GM18519 (cell line): Measurements from ENCODE around the gene ACY1.

ENCODE experiments used
- ATAC-seq: cut with Tn5 transposase; IDR thresholded peaks from one replicate; pipeline ENCODE4 v1.9.1; 2021; ENCODE audit warnings: mild to moderate bottlenecking, moderate library complexity; ENCODE audit not compliant: unreplicated experiment, low FRiP score

The ACY1 gene

DNA sequence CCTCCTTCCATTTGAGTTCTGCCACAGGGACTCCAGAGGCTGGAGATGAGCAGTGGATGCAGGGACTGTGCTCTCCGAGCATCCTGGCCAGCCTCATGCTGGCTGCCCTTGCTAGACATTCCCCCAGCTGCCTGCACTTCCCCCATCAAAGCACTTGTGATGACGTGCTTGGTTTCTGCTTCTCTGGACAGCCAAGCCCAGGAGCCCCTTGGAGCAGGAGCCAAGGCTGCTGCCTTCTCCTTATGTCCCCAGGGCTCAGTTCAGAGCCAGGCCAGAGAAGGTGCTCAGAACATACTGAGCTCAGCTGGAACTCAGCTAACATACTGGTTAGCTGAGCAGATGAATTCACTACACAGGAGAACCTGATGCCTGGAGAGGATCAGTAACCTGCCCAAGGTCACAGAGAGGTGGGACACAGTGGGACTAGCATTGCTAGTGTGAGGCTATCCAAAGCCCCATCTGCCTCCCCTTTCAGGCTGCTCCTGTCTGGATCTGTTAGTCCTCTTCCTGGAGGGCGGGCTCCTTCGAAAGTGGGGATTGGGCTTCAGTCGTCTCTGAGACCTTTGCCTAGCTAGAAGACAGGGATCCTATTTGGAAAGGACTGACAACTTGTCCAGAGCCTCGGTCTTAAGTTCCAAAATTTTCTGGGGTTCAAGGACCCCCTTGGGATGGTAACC is 20.3 kb upstream of the ACY1 start:
- no peak for ATAC-seq

DNA sequence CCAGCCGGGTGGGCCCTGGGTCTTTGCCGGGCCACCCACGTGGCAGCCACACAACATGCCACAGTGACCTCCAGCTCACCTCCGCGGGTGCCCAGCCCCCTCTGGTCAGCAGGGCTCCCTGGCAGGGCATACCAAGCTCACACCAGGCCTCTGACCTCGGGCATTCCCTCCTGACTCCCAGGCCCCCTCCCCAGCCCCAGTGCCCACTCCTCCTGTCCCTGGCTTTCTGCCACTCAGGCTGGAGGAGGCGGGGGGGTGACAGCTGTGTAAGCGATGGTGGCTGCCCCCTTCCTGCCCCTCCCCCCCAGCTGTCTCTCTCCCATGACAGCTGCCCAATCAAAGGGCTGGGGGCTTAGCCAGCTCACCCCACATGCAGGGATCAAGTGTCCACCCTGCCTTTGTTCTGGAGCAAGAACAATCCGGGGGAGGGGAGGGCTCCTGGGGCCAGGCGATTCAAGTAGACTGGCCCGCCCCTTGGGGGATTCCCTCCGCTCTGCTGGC is 19.3 kb upstream of the ACY1 start:
- no peak for ATAC-seq

GRCh38 chr3:51964521-51964920 is 18.8 kb upstream of the ACY1 start:
- no peak for ATAC-seq

- no peak for ATAC-seq
Observed at GRCh38 chr3:51966016-51966415, 17.3 kb upstream of the ACY1 start.

GRCh38 chr3:51966486-51966885 is 16.8 kb upstream of the ACY1 start:
- ATAC-seq: no peak

GRCh38 chr3:51966922-51967383 is 16.4 kb upstream of the ACY1 start:
- ATAC-seq: no peak

DNA sequence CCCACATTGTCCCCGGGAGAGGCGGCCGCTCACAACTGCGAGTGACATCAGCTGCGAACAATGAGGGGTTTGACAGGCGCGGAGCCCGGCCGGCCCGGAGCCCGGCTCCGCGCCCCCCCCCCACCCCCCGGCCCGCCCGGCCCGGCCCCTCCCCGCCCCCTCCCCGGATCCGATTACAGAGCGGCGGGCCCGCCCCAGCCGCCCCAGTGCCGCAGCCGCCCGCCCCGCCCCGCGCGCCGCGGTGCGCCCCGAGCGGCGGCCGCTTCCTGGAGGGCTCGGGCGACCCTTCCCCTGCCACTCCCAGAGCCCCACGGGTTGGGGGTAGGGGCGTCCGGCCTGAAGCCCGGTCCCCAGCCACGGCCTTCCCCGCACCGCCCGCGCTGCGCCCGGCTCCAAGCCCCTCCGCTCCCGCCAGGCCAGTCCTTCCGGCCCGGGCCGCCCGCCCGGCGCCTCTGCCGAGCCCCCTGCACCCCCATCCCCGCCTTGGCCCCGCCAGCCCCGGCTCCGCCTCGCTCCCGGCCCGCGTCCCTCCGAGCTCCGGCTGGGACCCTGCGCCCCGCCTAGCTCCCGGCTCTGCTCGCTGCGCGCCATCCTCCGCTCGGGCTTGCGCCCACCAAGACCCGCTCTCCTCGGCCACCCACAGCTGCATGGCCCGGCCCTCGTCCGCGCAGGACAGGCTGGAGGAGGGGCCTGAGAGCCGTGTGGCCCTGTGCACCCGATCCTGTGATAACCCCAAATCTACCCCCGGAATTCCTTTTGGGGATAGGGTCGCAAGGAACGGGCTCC is 15.8 kb upstream of the ACY1 start, which contains the start of gene PCBP4:
PCBP4 (minus strand) TSS at position 71 of the 786 bp plus-strand sequence. CDS start 6,214 bp downstream, outside the sequence.
- no peak for ATAC-seq

- ATAC-seq: no peak
Observed at GRCh38 chr3:51968170-51968775, 15.1 kb upstream of the ACY1 start.

- ATAC-seq: no peak
Observed at GRCh38 chr3:51968883-51969678, 14.3 kb upstream of the ACY1 start.

DNA sequence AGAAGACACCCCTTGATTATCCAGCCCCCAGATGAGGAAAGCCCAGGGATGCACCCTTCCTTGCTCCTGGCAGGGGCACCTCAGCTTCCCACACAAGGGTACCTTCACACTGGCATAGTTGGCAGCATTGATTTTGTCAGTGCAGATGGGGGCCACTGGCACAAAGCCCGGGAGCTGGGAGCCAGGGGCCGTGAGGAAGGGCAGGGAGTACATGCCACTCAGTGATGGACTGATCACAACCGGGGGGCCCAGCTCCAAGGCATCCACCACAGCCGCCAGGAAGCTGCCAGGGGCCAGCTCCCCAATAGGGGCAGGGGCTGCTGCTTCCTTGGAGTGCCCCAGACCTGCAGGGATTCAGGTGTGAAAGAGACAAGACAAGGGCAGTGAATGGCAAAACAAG is 13.5 kb upstream of the ACY1 start:
- no peak for ATAC-seq

GRCh38 chr3:51970606-51971300 is 12.6 kb upstream of the ACY1 start:
- ATAC-seq: no peak

- no peak for ATAC-seq
Observed at GRCh38 chr3:51971350-51971749, 12.0 kb upstream of the ACY1 start.

DNA sequence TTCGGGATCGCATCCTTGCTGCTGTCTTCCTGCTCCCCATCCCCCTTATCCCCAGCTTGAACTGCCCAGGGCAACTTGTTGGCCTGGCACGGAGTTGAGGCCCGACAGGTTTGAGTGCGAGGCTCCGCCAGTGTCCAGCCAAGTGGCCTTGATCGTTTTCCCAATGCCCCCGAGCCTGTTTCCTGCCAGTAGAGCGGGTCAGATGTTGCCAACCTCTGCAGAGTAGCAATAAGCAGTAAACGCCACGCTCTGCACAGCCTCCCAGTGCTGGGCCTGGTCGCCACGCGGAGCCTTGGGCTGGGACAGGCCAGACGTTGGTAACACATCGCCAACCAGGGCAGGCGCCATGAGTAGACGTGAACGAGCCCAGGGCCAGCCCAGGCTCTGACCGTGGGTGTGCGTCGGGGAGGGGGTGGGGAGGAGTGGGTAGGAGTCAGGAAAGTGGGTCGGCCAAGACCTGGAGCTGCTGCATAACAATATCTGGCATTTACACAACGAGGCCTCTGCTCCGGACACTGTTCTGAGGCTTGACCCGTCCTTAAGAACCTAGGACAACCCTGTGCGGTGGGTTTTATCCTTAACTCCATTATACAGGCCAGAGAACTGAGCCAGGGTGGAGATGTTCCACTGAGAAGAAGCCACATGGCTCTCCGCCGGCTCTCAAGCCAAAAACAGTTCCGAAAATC is 8.9 kb upstream of the ACY1 start:
- ATAC-seq: no peak

- no peak for ATAC-seq
Observed at GRCh38 chr3:51974963-51975851, 8.1 kb upstream of the ACY1 start, which contains the start of gene ABHD14A. TSS of gene ABHD14A (plus strand) at chr3:51975064. CDS start at chr3:51975136, 72 bp downstream.

DNA sequence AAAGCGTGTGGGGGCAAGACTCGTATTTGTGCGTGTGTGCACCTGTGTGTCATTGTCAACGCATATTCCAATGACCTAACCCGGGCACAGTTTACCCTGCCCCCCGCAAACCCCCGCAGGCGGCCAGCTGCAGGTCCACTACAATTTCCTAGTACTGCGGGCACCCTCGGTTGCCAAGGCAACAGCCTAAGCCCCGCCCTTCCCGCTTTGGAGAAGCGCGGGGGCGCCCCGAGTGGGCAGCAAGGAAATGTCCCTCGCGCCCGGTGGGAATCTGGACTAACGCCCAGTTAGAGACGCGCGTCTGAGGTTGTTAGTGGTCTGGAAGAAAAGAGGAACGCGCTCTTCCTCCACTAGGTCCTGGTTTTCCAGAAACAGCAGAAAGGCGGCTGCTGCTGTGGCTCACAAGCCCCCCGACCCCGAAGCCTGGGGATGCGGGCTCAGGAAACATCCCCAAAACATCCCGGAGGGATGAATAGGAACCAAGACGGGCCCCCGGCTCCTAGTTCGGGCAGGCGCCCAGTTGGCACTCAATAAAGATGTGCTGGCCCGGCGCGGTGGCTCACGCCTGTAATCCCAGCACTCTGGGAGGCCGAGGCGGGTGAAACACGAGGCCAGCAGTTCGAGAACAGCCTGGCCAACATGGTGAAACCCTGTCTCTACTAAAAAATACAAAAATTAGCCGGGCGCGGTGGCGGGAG is 7.3 kb upstream of the ACY1 start:
- no peak for ATAC-seq

DNA sequence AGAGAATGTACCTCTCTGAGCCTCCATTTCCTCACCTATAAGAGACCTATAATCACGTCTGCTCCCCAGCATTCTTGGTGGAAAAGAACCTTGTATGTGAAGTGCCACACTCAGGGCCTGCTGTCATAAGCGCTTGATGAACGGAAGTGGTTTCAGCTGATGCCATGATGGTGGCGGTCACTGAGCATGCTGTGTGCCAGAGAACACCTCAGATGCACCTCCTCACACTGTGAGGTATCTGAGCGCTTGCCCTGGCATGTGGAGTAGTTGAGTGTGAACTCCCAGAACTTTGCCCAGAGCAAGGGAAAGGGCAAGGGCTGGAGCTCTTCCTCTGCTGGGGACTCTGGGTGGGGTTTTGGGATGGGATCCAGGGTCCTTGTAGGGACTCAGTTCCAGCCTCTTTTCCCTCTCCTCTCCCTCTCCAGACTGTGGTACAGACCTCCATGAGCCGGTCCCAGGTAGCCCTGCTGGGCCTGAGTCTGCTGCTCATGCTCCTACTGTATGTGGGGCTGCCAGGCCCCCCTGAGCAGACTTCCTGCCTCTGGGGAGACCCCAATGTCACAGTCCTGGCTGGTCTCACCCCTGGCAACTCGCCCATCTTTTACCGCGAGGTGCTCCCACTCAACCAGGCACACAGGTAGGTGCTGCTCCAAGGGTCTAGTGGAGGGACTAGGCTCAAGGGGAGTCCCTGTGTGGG is 5.7 kb upstream of the ACY1 start:
- ATAC-seq: no peak

DNA sequence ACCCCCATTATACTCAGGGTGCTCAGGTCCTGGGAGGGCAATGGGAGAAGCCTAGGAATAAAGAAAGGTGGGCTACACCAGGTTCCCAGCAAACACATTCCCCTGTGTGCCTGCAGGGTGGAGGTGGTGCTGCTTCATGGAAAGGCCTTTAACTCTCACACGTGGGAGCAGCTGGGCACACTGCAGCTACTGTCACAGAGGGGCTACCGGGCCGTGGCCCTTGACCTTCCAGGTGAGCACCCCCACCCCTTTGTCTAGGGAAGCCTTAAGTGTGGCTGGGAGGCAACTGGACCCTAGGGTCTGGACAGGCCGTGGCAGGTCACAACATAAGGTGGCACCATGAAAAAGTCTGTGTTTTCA is 5.2 kb upstream of the ACY1 start:
- ATAC-seq: no peak
